NCI-H82 (cell line): ENCODE data around the gene GTPBP1.

ENCODE experiments used
- DNase-seq: peaks from one replicate; lab custom pipeline; 2025; lab: John Stamatoyannopoulos, UW

Gene GTPBP1

GRCh38 chr22:38704654-38705234 is 1.0 kb upstream of the GTPBP1 start:
- peak; percentile 29 for DNase-seq

GRCh38 chr22:38706101-38706900 is 557 bp downstream of the GTPBP1 start:
- peak; percentile 33 for DNase-seq

- DNase-seq, result no peak
These were observed 1.1 kb downstream of the GTPBP1 start for GRCh38 chr22:38706901-38707195.

- no peak for DNase-seq
These were observed 1.6 kb downstream of the GTPBP1 start for GRCh38 chr22:38707346-38707745.

GRCh38 chr22:38707984-38708383 is 2.2 kb downstream of the GTPBP1 start:
- DNase-seq, result no peak

GRCh38 chr22:38709306-38709705 is 3.6 kb downstream of the GTPBP1 start:
- DNase-seq, result no peak

GRCh38 chr22:38710351-38710750 is 4.6 kb downstream of the GTPBP1 start:
- no peak for DNase-seq

GRCh38 chr22:38710866-38711265 is 5.1 kb downstream of the GTPBP1 start:
- no peak for DNase-seq

- no peak for DNase-seq
These were observed 6.9 kb downstream of the GTPBP1 start for GRCh38 chr22:38712486-38713207.

- no peak for DNase-seq
These were observed 8.2 kb downstream of the GTPBP1 start for GRCh38 chr22:38713921-38714320.

GRCh38 chr22:38715176-38715764 is 9.5 kb downstream of the GTPBP1 start:
- no peak for DNase-seq

GRCh38 chr22:38715852-38716251 is 10.1 kb downstream of the GTPBP1 start:
- DNase-seq, result no peak

- DNase-seq, result no peak
These were observed 10.5 kb downstream of the GTPBP1 start for GRCh38 chr22:38716271-38716670.

- no peak for DNase-seq
These were observed 11.1 kb downstream of the GTPBP1 start for GRCh38 chr22:38716826-38717225.

- no peak for DNase-seq
These were observed 11.5 kb downstream of the GTPBP1 start for GRCh38 chr22:38717244-38717643.

- peak; percentile 36 for DNase-seq
These were observed 12.7 kb downstream of the GTPBP1 start for GRCh38 chr22:38718414-38718813.

GRCh38 chr22:38719196-38719595 is 13.5 kb downstream of the GTPBP1 start:
- no peak for DNase-seq

- DNase-seq, result no peak
These were observed 14.6 kb downstream of the GTPBP1 start for GRCh38 chr22:38720350-38720749.

- no peak for DNase-seq
These were observed 15.8 kb downstream of the GTPBP1 start for GRCh38 chr22:38721551-38721950.

GRCh38 chr22:38724176-38724575 is 18.4 kb downstream of the GTPBP1 start:
- no peak for DNase-seq

- peak; percentile 57 for DNase-seq
These were observed 19.3 kb downstream of the GTPBP1 start for GRCh38 chr22:38724926-38725571.

- no peak for DNase-seq
These were observed 20.3 kb downstream of the GTPBP1 start for GRCh38 chr22:38725900-38726655.
